ENCODE data around the gene PLXNC1.

GRCh38 chr12:94143951-94144350 is 4.4 kb upstream of the PLXNC1 start:
- TF ChIP-seq, protein P1, sequence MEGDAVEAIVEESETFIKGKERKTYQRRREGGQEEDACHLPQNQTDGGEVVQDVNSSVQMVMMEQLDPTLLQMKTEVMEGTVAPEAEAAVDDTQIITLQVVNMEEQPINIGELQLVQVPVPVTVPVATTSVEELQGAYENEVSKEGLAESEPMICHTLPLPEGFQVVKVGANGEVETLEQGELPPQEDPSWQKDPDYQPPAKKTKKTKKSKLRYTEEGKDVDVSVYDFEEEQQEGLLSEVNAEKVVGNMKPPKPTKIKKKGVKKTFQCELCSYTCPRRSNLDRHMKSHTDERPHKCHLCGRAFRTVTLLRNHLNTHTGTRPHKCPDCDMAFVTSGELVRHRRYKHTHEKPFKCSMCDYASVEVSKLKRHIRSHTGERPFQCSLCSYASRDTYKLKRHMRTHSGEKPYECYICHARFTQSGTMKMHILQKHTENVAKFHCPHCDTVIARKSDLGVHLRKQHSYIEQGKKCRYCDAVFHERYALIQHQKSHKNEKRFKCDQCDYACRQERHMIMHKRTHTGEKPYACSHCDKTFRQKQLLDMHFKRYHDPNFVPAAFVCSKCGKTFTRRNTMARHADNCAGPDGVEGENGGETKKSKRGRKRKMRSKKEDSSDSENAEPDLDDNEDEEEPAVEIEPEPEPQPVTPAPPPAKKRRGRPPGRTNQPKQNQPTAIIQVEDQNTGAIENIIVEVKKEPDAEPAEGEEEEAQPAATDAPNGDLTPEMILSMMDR (IDR thresholded peaks at IDR 0.05; ENCODE audit: insufficient read depth, low read length) = no peak
- TF ChIP-seq SPI1 (IDR thresholded peaks at IDR 0.05; ENCODE audit: borderline replicate concordance, low read depth) = no peak
- TF ChIP-seq GABPA (IDR thresholded peaks at IDR 0.05; ENCODE audit: low read depth) = no peak
- TF ChIP-seq POLR2AphosphoS5 (IDR thresholded peaks at IDR 0.05; ENCODE audit: low read depth) = no peak

Data from HL-60 (cell line).